ENCODE data around the gene TMIGD2.
"Not testable (repeated sequence)": the region's sequence is repeated elsewhere in the genome, so short reads cannot be mapped to it uniquely, and the experiment has no call there.

Gene TMIGD2

DNA sequence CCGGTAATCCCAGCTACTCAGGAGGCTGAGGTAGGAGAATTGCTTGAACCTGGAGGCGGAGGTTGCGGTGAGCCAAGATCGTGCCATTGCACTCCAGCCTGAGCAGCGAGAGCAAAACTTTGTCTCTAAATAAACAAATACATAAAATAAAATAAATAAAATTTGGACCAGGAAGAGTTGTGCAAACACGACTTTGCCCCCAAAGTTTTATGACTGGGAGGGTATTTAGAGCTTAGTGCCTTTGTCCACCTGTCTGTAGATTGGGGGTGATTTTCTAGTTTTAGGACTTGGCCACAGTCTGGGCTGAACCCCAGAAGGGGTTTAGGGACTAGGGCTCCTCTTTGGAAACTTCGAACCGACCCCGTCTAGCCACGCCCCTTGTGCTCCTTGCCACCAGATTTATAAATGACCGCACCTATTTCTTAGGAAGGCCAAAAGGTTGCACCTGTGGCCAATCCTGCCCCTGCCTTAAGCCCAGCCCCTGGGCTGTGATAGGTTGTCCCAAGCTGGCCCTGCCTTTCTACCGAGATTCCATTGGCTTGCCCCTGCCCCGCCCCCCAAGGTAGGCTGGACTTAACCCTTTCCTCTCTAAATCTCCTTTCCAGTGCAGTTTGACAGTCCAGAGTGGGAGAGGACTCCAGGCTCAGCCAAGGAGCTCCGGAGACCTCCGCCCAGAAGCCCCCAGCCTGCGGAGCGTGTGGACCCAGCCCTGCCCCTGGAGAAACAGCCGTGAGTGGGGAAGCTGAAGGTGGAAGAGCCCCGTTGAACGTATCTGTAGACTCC lies 17.8 kb downstream of the TMIGD2 start:
- H3K4me1 ChIP-seq = peaks cover 7% of the 10 kb centered on the region
- no peaks in the 10 kb centered on the region for H3K36me3 ChIP-seq
- H3K9ac ChIP-seq = no peak overlapping the region
- H3K27ac ChIP-seq = no peak overlapping the region
- no peak overlapping the region for H3K4me3 ChIP-seq
- peaks cover 38% of the 10 kb centered on the region for H3K27me3 ChIP-seq
- H4K20me1 ChIP-seq = peaks cover 7% of the 10 kb centered on the region; the same call in 1 of the 2 replicates
- H3K9me3 ChIP-seq = no peaks in the 10 kb centered on the region
- no peak overlapping the region for H3K4me2 ChIP-seq
- no peak for TF ChIP-seq Cebpa-rat (IDR thresholded peaks at IDR 0.05)

DNA sequence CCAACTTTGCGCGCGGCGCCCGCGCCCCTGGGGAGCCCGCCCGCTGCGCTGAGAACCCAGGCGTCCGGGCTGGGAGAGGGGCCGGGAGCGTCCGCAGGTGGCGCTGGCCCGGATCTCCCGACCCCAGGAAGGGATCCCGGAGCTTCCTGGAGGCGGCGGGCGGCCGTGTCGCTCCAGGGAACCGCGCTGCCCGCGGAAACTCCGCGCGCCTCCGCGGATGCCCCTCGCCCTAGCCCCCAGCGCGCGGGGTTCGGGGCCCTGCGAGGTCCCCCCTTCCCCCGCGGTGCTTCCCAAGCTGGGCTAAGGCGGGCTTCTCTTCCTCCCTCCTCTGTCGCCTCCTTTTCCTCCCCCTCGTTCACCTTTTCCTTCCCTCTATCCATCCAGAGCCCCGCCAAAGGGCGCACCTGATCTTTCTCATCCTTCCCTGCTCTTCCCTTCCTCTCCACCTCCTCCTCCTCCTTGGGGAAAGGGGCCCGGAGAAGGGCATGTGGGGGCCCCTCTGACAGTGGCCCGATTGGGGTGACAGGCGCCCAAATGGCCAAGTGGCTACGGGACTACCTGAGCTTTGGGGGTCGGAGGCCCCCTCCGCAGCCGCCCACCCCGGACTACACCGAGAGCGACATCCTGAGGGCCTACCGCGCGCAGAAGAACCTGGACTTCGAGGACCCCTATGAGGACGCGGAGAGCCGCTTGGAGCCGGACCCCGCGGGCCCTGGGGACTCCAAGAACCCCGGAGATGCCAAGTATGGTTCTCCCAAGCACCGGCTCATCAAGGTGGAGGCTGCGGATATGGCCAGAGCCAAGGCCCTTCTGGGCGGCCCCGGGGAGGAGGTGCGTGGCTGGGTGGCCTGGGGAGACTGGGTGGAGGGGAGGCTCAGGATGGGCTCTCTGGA lies 22.4 kb downstream of the TMIGD2 start:
- Histone ChIP-seq H3K36me3 (no peaks in the 10 kb centered on the region), H3K9ac (no peak overlapping the region), H3K4me3 (peak overlapping the region; percentile 62), H3K9me3 (no peaks in the 10 kb centered on the region), H3K27me3 (peaks cover 64% of the 10 kb centered on the region), H3K27ac (no peak overlapping the region), H3K4me1 (peaks cover 29% of the 10 kb centered on the region), H4K20me1 (peaks cover 9% of the 10 kb centered on the region; the same call in 1 of the 2 replicates), H3K4me2 (peak overlapping the region; percentile 87)
- TF ChIP-seq Cebpa-rat (IDR thresholded peaks at IDR 0.05) = no peak

DNA sequence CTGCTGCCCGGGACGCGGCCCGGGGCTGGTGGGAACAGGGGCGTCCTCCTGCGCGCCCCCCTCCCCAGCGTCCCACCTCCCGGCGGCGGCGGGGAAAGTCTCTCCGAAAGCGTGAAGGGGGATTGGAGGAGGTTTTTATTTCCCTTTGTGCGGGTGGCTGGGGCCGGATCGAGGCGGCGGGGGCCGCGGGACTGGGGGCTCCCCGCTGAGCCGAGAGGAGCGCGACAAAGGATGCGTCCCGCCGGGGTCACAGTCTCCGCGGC lies 23.0 kb downstream of the TMIGD2 start:
- peaks cover 29% of the 10 kb centered on the region for H3K4me1 ChIP-seq
- no peaks in the 10 kb centered on the region for H3K36me3 ChIP-seq
- peaks cover 9% of the 10 kb centered on the region; the same call in 1 of the 2 replicates for H4K20me1 ChIP-seq
- H3K9me3 ChIP-seq = no peaks in the 10 kb centered on the region
- H3K27ac ChIP-seq = no peak overlapping the region
- no peak for TF ChIP-seq Cebpa-rat (IDR thresholded peaks at IDR 0.05)
- peak overlapping the region; percentile 87 for H3K4me2 ChIP-seq
- peak overlapping the region; percentile 62 for H3K4me3 ChIP-seq
- peaks cover 64% of the 10 kb centered on the region for H3K27me3 ChIP-seq
- no peak overlapping the region for H3K9ac ChIP-seq

DNA sequence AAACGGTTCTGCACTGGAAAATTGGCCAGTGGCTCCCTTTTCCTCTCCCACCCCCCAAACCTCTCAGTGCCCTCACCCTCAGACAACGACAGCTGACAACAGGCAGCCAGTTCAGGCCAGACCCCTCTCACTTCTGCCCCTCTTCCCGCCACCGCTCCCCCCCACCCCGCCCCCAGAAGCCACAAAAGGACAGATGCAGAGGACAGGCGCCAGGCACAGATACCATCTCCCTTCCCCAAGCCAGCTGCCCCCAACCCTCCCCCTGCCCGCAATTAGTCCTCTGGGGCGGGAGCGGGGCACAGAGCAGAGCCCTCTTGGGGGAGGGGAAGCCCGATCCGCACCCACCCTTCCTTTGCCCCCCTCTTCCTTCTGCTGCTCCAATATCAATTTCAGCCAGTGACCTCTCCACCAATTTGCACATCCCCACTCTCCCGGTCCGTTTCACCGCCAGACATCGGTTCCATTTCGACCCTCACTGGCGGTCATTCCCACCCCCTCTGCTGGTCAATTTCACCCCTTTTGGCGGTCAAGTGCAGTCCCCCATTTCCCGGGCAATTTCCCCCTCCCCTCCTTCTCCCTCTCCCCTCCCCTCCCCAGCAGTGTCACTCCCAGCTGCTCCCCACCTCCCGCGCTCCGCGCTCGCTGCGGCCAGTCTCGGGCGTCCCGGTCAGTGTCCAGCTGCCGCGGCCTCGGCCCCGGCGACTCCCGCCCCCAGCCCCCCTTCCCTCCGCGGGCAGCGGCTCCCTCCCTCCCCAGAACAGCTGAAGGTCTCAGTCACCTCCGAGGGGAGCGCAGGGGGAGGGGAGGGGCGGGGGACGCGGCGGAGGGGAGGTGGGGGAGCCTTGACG lies 23.5 kb downstream of the TMIGD2 start, which contains the start of gene SHD:
TSS of gene SHD (plus strand) at position 848 of the 848 bp plus-strand sequence. CDS start 798 bp downstream, outside the sequence.
- H3K4me2 ChIP-seq = peak within 1 kb of the TSS; percentile 87
- no peaks in the 10 kb centered on the region for H3K9me3 ChIP-seq
- peaks cover 29% of the 10 kb centered on the region for H3K4me1 ChIP-seq
- H3K27ac ChIP-seq = no peak within 1 kb of the TSS
- TF ChIP-seq Cebpa-rat (IDR thresholded peaks at IDR 0.05) = no peak
- H3K9ac ChIP-seq = no peak within 1 kb of the TSS
- H3K27me3 ChIP-seq = peaks cover 64% of the 10 kb centered on the region
- H3K36me3 ChIP-seq = no peaks in the 10 kb centered on the region
- H3K4me3 ChIP-seq = peak within 1 kb of the TSS; percentile 62
- H4K20me1 ChIP-seq = peaks cover 9% of the 10 kb centered on the region; the same call in 1 of the 2 replicates

DNA sequence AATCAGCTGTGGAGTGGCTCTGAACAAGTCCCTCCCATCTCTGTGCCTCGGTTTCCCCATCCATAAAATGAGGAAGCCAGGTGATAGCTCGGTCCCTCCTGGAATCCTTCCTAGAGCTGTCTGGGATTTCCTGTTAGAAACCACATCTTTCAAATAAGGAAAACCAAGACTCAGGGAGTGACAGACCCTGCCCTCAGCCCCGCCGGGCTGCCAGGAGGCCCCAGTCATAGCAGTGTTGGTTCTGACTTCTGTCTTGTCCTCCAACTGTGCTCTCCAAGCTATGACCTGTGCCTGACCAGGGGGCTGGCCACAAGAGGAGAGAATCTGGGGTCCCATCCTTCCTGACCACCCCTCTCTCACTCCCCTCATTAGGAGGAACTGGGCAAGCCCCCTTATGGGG lies 24.2 kb downstream of the TMIGD2 start:
- Histone ChIP-seq H3K27ac (no peak overlapping the region), H3K9ac (no peak overlapping the region), H3K36me3 (no peaks in the 10 kb centered on the region), H4K20me1 (peaks cover 9% of the 10 kb centered on the region; the same call in 1 of the 2 replicates), H3K9me3 (no peaks in the 10 kb centered on the region), H3K27me3 (peaks cover 63% of the 10 kb centered on the region), H3K4me1 (peaks cover 29% of the 10 kb centered on the region), H3K4me2 (peak overlapping the region; percentile 87), H3K4me3 (no peak overlapping the region)
- no peak for TF ChIP-seq Cebpa-rat (IDR thresholded peaks at IDR 0.05)

DNA sequence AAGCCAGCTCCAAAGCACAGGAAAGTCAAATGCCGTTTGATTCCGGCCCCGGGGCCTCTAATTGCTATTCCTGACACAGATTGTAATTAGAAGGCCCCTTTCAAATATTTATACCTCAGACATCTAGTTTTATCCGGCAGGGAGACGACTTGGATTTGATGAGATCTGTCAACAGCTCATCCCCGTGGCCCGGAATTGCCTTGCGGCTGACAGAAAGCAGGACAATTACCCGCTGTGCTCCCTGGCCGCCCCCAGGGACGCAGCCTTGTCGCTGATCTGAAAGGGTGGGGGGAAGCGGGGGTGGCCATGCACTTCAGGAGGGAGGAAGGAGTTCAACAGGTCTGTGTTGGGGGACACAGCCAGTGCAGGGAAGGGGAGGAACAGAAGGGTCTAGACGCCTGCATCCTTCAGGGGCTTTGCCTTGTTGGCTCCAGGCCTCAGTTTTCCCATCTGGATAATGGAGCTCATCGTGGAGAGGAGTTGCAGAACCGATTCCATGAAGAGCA lies 24.9 kb downstream of the TMIGD2 start:
- Histone ChIP-seq H4K20me1 (peaks cover 9% of the 10 kb centered on the region; the same call in 1 of the 2 replicates), H3K9ac (no peak overlapping the region), H3K27ac (no peak overlapping the region), H3K4me1 (peaks cover 29% of the 10 kb centered on the region), H3K36me3 (no peaks in the 10 kb centered on the region), H3K27me3 (peaks cover 55% of the 10 kb centered on the region), H3K9me3 (no peaks in the 10 kb centered on the region), H3K4me2 (no peak overlapping the region), H3K4me3 (no peak overlapping the region)
- no peak for TF ChIP-seq Cebpa-rat (IDR thresholded peaks at IDR 0.05)

DNA sequence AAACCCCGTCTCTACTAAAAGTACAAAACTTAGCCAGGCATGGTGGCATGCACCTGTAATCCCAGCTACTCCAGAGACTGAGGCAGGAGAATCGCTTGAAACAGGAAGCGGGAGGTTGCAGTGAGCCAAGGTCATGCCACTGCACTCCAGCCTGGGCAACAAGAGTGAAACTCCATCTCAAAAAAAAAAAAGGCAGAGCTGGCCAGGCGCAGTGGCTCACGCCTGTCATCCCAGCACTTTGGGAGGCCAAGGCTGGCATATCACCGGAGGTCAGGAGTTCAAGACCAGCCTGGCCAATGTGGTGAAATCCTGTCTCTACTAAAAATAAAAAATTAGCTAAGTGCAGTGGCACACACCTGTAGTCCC lies 27.9 kb downstream of the TMIGD2 start:
- H3K27ac ChIP-seq, H3K9me3 ChIP-seq, H3K4me3 ChIP-seq, H3K4me2 ChIP-seq, H3K9ac ChIP-seq, H4K20me1 ChIP-seq: not testable (repeated sequence)
- H3K36me3 ChIP-seq = peaks cover 28% of the 10 kb centered on the region
- H3K4me1 ChIP-seq = peaks cover 21% of the 10 kb centered on the region
- H3K27me3 ChIP-seq = peaks cover 26% of the 10 kb centered on the region

DNA sequence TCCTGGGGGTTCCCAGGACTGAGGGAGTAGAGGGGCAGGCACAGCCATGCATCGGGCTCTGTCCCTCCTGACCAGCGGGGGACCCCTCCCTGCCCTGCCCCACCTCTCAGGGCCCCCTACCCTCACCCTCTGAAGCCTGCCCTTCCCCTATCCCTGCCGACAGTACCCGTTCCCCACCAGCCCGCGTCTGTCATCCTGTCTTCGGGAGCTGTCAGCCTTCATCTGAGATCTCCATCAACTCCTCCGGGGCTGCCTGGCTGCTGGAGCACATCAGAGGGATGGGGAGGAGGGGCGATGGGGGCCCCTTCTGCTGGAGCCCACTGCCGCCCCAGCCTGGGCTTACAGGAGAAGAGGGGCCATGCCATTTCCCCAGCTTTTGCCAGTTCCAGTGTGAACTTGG lies 29.3 kb downstream of the TMIGD2 start:
- Histone ChIP-seq H3K27ac (no peak overlapping the region), H4K20me1 (no peaks in the 10 kb centered on the region), H3K36me3 (peaks cover 42% of the 10 kb centered on the region), H3K27me3 (peaks cover 12% of the 10 kb centered on the region), H3K9ac (no peak overlapping the region), H3K4me3 (no peak overlapping the region), H3K4me2 (no peak overlapping the region), H3K4me1 (peaks cover 10% of the 10 kb centered on the region), H3K9me3 (no peaks in the 10 kb centered on the region)
- TF ChIP-seq Cebpa-rat (IDR thresholded peaks at IDR 0.05) = no peak

DNA sequence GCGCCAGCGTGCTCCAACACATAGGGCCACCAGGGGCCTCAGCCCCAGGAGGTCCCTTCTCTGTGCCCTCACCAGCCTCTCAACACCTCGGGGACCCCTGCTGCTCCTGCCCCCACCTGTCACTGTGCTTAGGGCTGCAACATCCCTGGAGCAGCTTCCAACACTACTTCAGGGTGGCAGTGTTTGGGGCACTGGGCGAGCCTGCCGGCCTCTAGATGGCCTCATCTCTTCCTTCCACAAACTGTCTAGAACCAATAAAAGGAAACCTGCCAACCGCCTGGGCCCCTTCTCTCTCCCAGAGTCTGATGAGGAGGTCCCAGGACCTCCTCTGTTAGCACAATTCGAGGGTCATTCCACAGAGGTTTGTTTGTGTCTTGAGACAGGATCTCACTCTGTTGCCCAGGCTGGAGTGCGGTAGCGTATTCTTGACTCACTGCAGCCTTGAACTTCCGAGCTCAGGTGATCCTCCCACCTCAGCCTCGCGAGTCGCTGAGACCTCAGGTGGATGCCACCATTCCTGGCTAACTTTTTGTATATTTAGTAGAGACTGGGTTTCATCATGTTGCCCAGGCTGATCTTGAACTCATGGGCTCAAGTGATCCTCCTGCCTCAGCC lies 33.3 kb downstream of the TMIGD2 start:
- Histone ChIP-seq H3K9me3 (no peaks in the 10 kb centered on the region), H3K27me3 (no peaks in the 10 kb centered on the region), H3K27ac (no peak overlapping the region), H3K4me1 (peaks cover 30% of the 10 kb centered on the region), H3K9ac (no peak overlapping the region), H3K4me3 (no peak overlapping the region), H3K36me3 (peaks cover 69% of the 10 kb centered on the region), H3K4me2 (no peak overlapping the region), H4K20me1 (peaks cover 9% of the 10 kb centered on the region)
- TF ChIP-seq Cebpa-rat (IDR thresholded peaks at IDR 0.05) = no peak

Data from BLaER1 (cell line).